Peyer's patch (tissue), 4 donors: ENCODE measurements around the gene CD164.

Source experiments
- CTCF ChIP-seq, 6 experiments: fragments of 450-650 bp in 4 of 6; fragments of 200-600 bp in 2 of 6; sonication (generic) in 1 of 6; IDR thresholded peaks; one replicate each; pipeline ENCODE4 v1.5.1; 2017 to 2019; ENCODE audit warnings: antibody characterized with exemption in 6 of 6, mild to moderate bottlenecking in 3 of 6, moderate library complexity in 1 of 6
- POLR2A ChIP-seq, 2 donors: fragments of 450-650 bp; IDR thresholded peaks; one replicate each; pipeline ENCODE4 v1.5.1; 2017; ENCODE audit warnings: antibody characterized with exemption in 2 of 2, mild to moderate bottlenecking in 2 of 2, moderate library complexity in 2 of 2

GRCh38 chr6:109389650-109390274, 7.5 kb upstream of the CD164 start:
- TF ChIP-seq CTCF (IDR thresholded peaks at IDR 0.05) (no peak), POLR2A (IDR thresholded peaks at IDR 0.05) (no peak)
